HepG2 (cell line): ENCODE data around the gene CNP. TPM values are rescaled to one million over a fixed set of nuclear protein-coding genes. Genes with fewer than 3 reads are reported as not detected.

ENCODE experiments used
- AHR ChIP-seq: IDR thresholded peaks from 2 replicates; pipeline ENCODE4 v1.6.1; 2018; ENCODE audit warnings: missing genetic modification reagents, missing compliant biosample characterization
- BCL3 ChIP-seq: sonication (generic); formaldehyde crosslinking; IDR thresholded peaks from 2 replicates; pipeline ENCODE4 v1.5.1; 2020; ENCODE audit warnings: mild to moderate bottlenecking, missing genetic modification reagents, moderate library complexity
- HNF1B ChIP-seq: sonication (generic); formaldehyde crosslinking; IDR thresholded peaks from 2 replicates; pipeline ENCODE4 v1.5.1; 2020; ENCODE audit warnings: mild to moderate bottlenecking, moderate library complexity, missing genetic modification reagents
- HNF4G ChIP-seq, 2 experiments: sonication (generic) in 1 of 2; formaldehyde crosslinking in 1 of 2; IDR thresholded peaks; 2 replicates each; pipeline versions ENCODE4 v1.4.0 to v1.6.1; 2011 to 2020; ENCODE audit warnings: borderline replicate concordance in 2 of 2, low read depth in 2 of 2, mild to moderate bottlenecking in 2 of 2, low read length in 1 of 2, missing genetic modification reagents in 1 of 2, moderate library complexity in 1 of 2
- KDM1A ChIP-seq: IDR thresholded peaks from 2 replicates; pipeline ENCODE4 v1.6.1; 2016; ENCODE audit warnings: missing compliant biosample characterization
- MATR3 ChIP-seq: sonication (generic); formaldehyde crosslinking; IDR thresholded peaks from 2 replicates; pipeline ENCODE4 v1.4.0; 2020; ENCODE audit warnings: missing genetic modification reagents
- MEF2D ChIP-seq: sonication (generic); formaldehyde crosslinking; IDR thresholded peaks from 2 replicates; pipeline ENCODE4 v1.5.1; 2020; ENCODE audit warnings: mild to moderate bottlenecking, missing genetic modification reagents
- PHB2 ChIP-seq: fragments of 450-650 bp; IDR thresholded peaks from 2 replicates; pipeline ENCODE4 v1.6.1; 2018; ENCODE audit not compliant: partially characterized antibody
- POLR2G ChIP-seq: fragments of 200-400 bp; formaldehyde crosslinking; IDR thresholded peaks from 2 replicates; pipeline ENCODE4 v1.6.1; 2018; ENCODE audit warnings: mild to moderate bottlenecking, low read depth, low read length, moderate library complexity
- RARG ChIP-seq: sonication (generic); formaldehyde crosslinking; IDR thresholded peaks from 2 replicates; pipeline ENCODE4 v1.4.0; 2020; ENCODE audit warnings: low read depth, mild to moderate bottlenecking, missing genetic modification reagents
- RFX1 ChIP-seq: fragments of 450-650 bp; IDR thresholded peaks from 2 replicates; pipeline ENCODE4 v1.6.1; 2017
- SIX1 ChIP-seq: sonication (generic); formaldehyde crosslinking; IDR thresholded peaks from 2 replicates; pipeline ENCODE4 v1.4.0; 2020; ENCODE audit warnings: missing genetic modification reagents, borderline replicate concordance
- TEAD3 ChIP-seq: optimal IDR thresholded peaks from 2 replicates; pipeline ENCODE3; 2016; ENCODE audit warnings: borderline replicate concordance
- ZNF556 ChIP-seq: sonication (generic); formaldehyde crosslinking; IDR thresholded peaks from 2 replicates; pipeline ENCODE4 v1.4.0; 2020; ENCODE audit warnings: mild to moderate bottlenecking, missing genetic modification reagents, borderline replicate concordance
- ZNF619 ChIP-seq: sonication (generic); formaldehyde crosslinking; IDR thresholded peaks from 2 replicates; pipeline ENCODE4 v1.4.0; 2020; ENCODE audit warnings: mild to moderate bottlenecking, missing genetic modification reagents
- ZNF749 ChIP-seq: sonication (generic); formaldehyde crosslinking; IDR thresholded peaks from 2 replicates; pipeline ENCODE4 v1.8.0; 2022; ENCODE audit warnings: mild to moderate bottlenecking, missing genetic modification reagents, moderate library complexity, borderline replicate concordance
- polyA plus RNA-seq, 8 experiments: library from polyadenylated mRNA; depleted of rRNA in 3 of 8; stranded (reverse) in 7 of 8; unstranded in 1 of 8; fragments of >200 nt; fragmentation: Illumina TruSeq in 4 of 8; extraction: Trizol in 4 of 8; gene quantifications; 2 replicates each; pipeline versions ENCODE4 v1.2.1 to v1.2.3, GENCODE V29; 2011 to 2016; ENCODE audit warnings: low read depth in 4 of 8, missing spikeins in 1 of 8, mixed read lengths in 1 of 8; ENCODE audit not compliant: insufficient read depth in 1 of 8
- total RNA-seq, 5 experiments: library from RNA; depleted of rRNA; stranded (reverse); fragments of >200 nt; fragmentation: Illumina TruSeq; extraction: Trizol; gene quantifications; 2 replicates each; pipeline ENCODE4 v1.2.3, GENCODE V29; 2016; ENCODE audit warnings: low read depth in 1 of 5
- TF ChIP-seq, protein P1 (sequence below): sonication (generic); formaldehyde crosslinking; IDR thresholded peaks from 2 replicates; pipeline ENCODE4 v1.5.1; 2020; ENCODE audit warnings: missing genetic modification reagents, mild to moderate bottlenecking, borderline replicate concordance
- TF ChIP-seq, protein P2 (sequence below), 2 experiments: sonication (generic) in 1 of 2; formaldehyde crosslinking in 1 of 2; IDR thresholded peaks; 2 replicates each; pipeline versions ENCODE4 v1.6.1 to v1.9.0; 2014 to 2022; ENCODE audit warnings: antibody characterized with exemption in 1 of 2, borderline replicate concordance in 1 of 2, inconsistent platforms in 1 of 2, low read depth in 1 of 2, missing genetic modification reagents in 1 of 2

Gene CNP
- total and polyA plus RNA-seq, 2 of the 13 experiments (the other 11 are each of a cell fraction or from before 2014, with no cell fraction given) = 97.2 to 161 TPM

DNA sequence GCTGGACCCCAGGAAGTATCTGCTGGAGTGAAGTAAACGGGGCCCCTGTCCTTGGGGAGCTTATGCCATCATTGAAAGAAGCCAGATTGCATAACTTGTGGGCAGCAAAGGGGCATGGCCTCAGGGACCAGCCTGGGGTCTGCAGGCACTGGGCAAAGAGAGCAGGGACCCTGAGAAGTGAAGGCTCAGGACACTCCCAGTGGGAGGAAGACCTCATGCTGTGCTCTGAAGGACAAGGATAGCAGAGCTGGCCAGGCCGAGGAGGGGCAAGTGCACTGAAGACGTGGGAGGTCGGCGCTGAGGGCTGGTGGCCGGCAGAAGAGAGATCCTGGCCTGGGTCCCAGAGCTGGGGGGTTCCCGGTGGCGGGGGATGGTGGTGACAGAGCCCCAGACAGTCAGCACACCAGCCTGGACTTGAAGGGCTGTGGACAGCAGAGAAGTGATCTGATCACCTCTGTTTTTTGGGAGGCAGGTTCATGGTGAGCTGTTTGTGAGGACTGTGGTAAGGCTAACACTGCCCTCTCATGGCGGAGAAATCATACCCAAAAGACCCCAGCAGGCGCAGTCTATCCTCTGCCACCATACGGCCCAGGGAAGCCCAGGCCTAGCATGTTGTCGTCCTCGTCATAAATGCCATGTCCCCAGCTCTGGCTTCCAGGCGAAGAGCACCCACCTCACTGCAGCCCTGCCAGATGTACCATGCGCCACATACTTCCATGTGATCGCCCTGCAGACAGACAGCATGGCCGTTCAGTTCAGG is 7.1 kb upstream of the CNP start (continued):
- TF ChIP-seq BCL3 (CRISPR knock-in tag) (peak; percentile 3; the same call in 1 of the 2 replicates), MATR3 (CRISPR knock-in tag) (no peak), HNF1B (CRISPR knock-in tag) (no peak), KDM1A (no peak), MEF2D (CRISPR knock-in tag) (peak; percentile 52), RARG (CRISPR knock-in tag) (no peak), RFX1 (no peak), AHR (no peak), SIX1 (CRISPR knock-in tag) (no peak), ZNF749 (peak; percentile 56; the same call in 1 of the 2 replicates), ZNF619 (CRISPR knock-in tag) (peak; percentile 48), ZNF556 (CRISPR knock-in tag) (peak; percentile 55; the same call in 1 of the 2 replicates), TEAD3 (CRISPR knock-in tag) (peak; percentile 71), POLR2G (peak; percentile 70), HNF4G (IDR thresholded peaks at IDR 0.05; ENCODE audit: borderline replicate concordance, low read depth, low read length) (no peak), HNF4G (CRISPR knock-in tag; IDR thresholded peaks at IDR 0.05; ENCODE audit: borderline replicate concordance, low read depth) (no peak), PHB2 (no peak)
- TF ChIP-seq, protein P1, sequence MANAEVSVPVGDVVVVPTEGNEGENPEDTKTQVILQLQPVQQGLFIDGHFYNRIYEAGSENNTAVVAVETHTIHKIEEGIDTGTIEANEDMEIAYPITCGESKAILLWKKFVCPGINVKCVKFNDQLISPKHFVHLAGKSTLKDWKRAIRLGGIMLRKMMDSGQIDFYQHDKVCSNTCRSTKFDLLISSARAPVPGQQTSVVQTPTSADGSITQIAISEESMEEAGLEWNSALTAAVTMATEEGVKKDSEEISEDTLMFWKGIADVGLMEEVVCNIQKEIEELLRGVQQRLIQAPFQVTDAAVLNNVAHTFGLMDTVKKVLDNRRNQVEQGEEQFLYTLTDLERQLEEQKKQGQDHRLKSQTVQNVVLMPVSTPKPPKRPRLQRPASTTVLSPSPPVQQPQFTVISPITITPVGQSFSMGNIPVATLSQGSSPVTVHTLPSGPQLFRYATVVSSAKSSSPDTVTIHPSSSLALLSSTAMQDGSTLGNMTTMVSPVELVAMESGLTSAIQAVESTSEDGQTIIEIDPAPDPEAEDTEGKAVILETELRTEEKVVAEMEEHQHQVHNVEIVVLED (CRISPR knock-in tag) = no peak; the same call in 1 of the 2 replicates
- TF ChIP-seq, protein P2, sequence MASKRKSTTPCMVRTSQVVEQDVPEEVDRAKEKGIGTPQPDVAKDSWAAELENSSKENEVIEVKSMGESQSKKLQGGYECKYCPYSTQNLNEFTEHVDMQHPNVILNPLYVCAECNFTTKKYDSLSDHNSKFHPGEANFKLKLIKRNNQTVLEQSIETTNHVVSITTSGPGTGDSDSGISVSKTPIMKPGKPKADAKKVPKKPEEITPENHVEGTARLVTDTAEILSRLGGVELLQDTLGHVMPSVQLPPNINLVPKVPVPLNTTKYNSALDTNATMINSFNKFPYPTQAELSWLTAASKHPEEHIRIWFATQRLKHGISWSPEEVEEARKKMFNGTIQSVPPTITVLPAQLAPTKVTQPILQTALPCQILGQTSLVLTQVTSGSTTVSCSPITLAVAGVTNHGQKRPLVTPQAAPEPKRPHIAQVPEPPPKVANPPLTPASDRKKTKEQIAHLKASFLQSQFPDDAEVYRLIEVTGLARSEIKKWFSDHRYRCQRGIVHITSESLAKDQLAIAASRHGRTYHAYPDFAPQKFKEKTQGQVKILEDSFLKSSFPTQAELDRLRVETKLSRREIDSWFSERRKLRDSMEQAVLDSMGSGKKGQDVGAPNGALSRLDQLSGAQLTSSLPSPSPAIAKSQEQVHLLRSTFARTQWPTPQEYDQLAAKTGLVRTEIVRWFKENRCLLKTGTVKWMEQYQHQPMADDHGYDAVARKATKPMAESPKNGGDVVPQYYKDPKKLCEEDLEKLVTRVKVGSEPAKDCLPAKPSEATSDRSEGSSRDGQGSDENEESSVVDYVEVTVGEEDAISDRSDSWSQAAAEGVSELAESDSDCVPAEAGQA (IDR thresholded peaks at IDR 0.05; ENCODE audit: low read depth) = no peak
- TF ChIP-seq, protein P2 (CRISPR knock-in tag; IDR thresholded peaks at IDR 0.05; ENCODE audit: borderline replicate concordance) = no peak
